ENCODE data around the gene PTPRQ. TPM values are rescaled to one million over a fixed set of nuclear protein-coding genes. Genes with fewer than 3 reads are reported as not detected.

Gene PTPRQ
- total and polyA plus RNA-seq, 9 of the 15 experiments (the other 6 are each of a cell fraction or from before 2014, with no cell fraction given): not detected

GRCh38 chr12:80681786-80682185 lies 237.8 kb downstream of the PTPRQ start (continued):
- TF ChIP-seq GTF3C2 (IDR thresholded peaks at IDR 0.05; ENCODE audit: borderline replicate concordance, extremely low read depth, insufficient read length) (no peak), SMAD4 (CRISPR knock-in tag; conservative IDR thresholded peaks at IDR 0.05) (no peak)

- FAIRE-seq (no peak), DNase-seq (ENCODE audit: extremely low read depth in 1 of 4, low spot score in 3 of 4) (no peak), ATAC-seq (no peak)
- Histone ChIP-seq H4K20me1 (replicated peaks; ENCODE audit: control insufficient read depth, insufficient read depth, low read length) (no peaks in the 10 kb centered on the region), H3K9ac (ENCODE audit: insufficient read depth in 1 of 2, low read depth in 2 of 2, low read length in 2 of 2) (no peak overlapping the region), H3K27ac (ENCODE audit: extremely low read depth, low read depth, low read length) (no peak overlapping the region), H3K9me1 (ENCODE audit: control insufficient read depth, insufficient read depth, low read length) (no peaks in the 10 kb centered on the region), H3K9me3 (replicated peaks; ENCODE audit: control insufficient read depth, insufficient read depth, low read depth, low read length) (no peaks in the 10 kb centered on the region), H3K27me3 (ENCODE audit: control insufficient read depth in 2 of 2, insufficient read depth in 2 of 2, low read length in 2 of 2) (no peaks in the 10 kb centered on the region), H3K4me3 (no peak overlapping the region), H2AFZ (ENCODE audit: low read depth, low read length) (no peak overlapping the region), H3K4me1 (replicated peaks in 1 of 2; ENCODE audit: control insufficient read depth in 2 of 2, insufficient read depth in 2 of 2, low read length in 2 of 2) (no peaks in the 10 kb centered on the region), H3K79me2 (ENCODE audit: control insufficient read depth, insufficient read depth, low read length) (no peaks in the 10 kb centered on the region), H3K4me2 (ENCODE audit: insufficient read depth, low read length) (no peak overlapping the region), H3K36me3 (ENCODE audit: control insufficient read depth, insufficient read depth, low read length) (no peaks in the 10 kb centered on the region)
- no TSS peak for BruUV-seq (replicated peaks)
- in situ Hi-C loops (cut with MboI): no loop called here
- intact Hi-C loops (cut with micrococcal nuclease): no loop called here
- POLR2A ChIA-PET: no interaction called here
- CTCF ChIA-PET (ENCODE audit: low intra/inter-chr PET ratio): no interaction called here
- WGBS (ENCODE audit: insufficient coverage, low coverage, missing lambda C conversion rate): 0% methylated on average over 7 of the region's 7 CpGs
- no peak for TF ChIP-seq ZHX1 (conservative IDR thresholded peaks at IDR 0.05; ENCODE audit: low read length)
- TF ChIP-seq RBFOX2 (IDR thresholded peaks at IDR 0.05; ENCODE audit: low read depth, low read length): no peak
- no peak for TF ChIP-seq ZNF232 (CRISPR knock-in tag; IDR thresholded peaks at IDR 0.05)
- no peak for TF ChIP-seq PTRF (tag; IDR thresholded peaks at IDR 0.05)
- TF ChIP-seq SFPQ (IDR thresholded peaks at IDR 0.05; ENCODE audit: low read depth, low read length): no peak
- TF ChIP-seq E4F1 (CRISPR knock-in tag; IDR thresholded peaks at IDR 0.05; ENCODE audit: borderline replicate concordance): no peak
These were observed 240.1 kb downstream of the PTPRQ start for GRCh38 chr12:80684077-80684495.

Measured in K562 (cell line).